Upper lobe of left lung (tissue), 6 donors: Measurements from ENCODE around the gene ATP7A. TPM values are rescaled to one million over a fixed set of nuclear protein-coding genes. Genes with fewer than 3 reads are reported as not detected.

Experiments
- ATAC-seq, 2 donors: fragments of 200-7000 bp; cut with Tn5 transposase; one replicate each; pipeline ENCODE4 v1.9.1; 2022; ENCODE audit warnings: mild to moderate bottlenecking in 2 of 2, moderate library complexity in 2 of 2; ENCODE audit not compliant: low FRiP score in 2 of 2
- DNase-seq, 2 donors: peaks; one replicate each; pipeline ENCODE4 v3.0.0-alpha.2; 2019 to 2020
- H3K27ac ChIP-seq, 4 donors: fragments of 200-600 bp; sonication (generic); one replicate each; pipeline ENCODE4 v1.5.1; 2016 to 2019
- H3K27me3 ChIP-seq, 4 donors: fragments of 200-600 bp; sonication (generic); one replicate each; pipeline ENCODE4 v1.5.1; 2017 to 2019
- H3K36me3 ChIP-seq, 4 donors: fragments of 200-600 bp; sonication (generic); one replicate each; pipeline ENCODE4 v1.5.1; 2016 to 2019
- H3K4me1 ChIP-seq, 4 donors: fragments of 200-600 bp; sonication (generic); one replicate each; pipeline ENCODE4 v1.5.1; 2018 to 2019
- H3K4me3 ChIP-seq, 4 donors: fragments of 200-600 bp; sonication (generic); one replicate each; pipeline ENCODE4 v1.5.1; 2017 to 2019; ENCODE audit warnings: mild to moderate bottlenecking in 2 of 4, moderate library complexity in 1 of 4
- H3K9me3 ChIP-seq, 4 donors: fragments of 200-600 bp; sonication (generic); one replicate each; pipeline ENCODE4 v1.5.1; 2018 to 2019
- EP300 ChIP-seq, 4 donors: sonication (generic); formaldehyde crosslinking; IDR thresholded peaks; one replicate each; pipeline ENCODE4 v1.5.1; 2017; ENCODE audit warnings: antibody characterized with exemption in 4 of 4, control low read depth in 2 of 4
- POLR2A ChIP-seq, 4 donors: fragments of 450-650 bp; IDR thresholded peaks; one replicate each; pipeline ENCODE4 v1.5.1; 2016 to 2017; ENCODE audit warnings: antibody characterized with exemption in 4 of 4, mild to moderate bottlenecking in 2 of 4
- POLR2AphosphoS5 ChIP-seq, 2 donors: sonication (generic); formaldehyde crosslinking; IDR thresholded peaks; one replicate each; pipeline ENCODE4 v1.5.1; 2017; ENCODE audit warnings: antibody characterized with exemption in 2 of 2
- WGBS, 2 donors: methylation state at CpG; one replicate each; pipeline ENCODE4 v1.1.5; 2017 to 2018; 5-methylcytosine and 5-hydroxymethylcytosine counted together
- total RNA-seq, 6 donors: library from RNA; depleted of rRNA in 4 of 6; stranded (reverse); fragments of >200 nt in 4 of 6; gene quantifications; one replicate each; pipeline versions ENCODE4 v1.1.0 to v1.2.1, GENCODE V29; 2016 to 2021
- TF ChIP-seq, protein P1 (sequence below), 6 experiments: fragments of 450-650 bp in 4 of 6; fragments of 200-600 bp in 2 of 6; sonication (generic) in 2 of 6; IDR thresholded peaks; one replicate each; pipeline ENCODE4 v1.5.1; 2016 to 2019; ENCODE audit warnings: antibody characterized with exemption in 6 of 6
- donor health status: DM: no; HTN: no; CAD: no; lungs with moderate emphysema.
- donor health status: DM: no; HTN: yes; CAD: no; lungs with severe emphysema.

Gene ATP7A
- total RNA-seq, 6 donors from 2014 or later, result 6.9 to 23.1 (median 11.7) TPM

DNA sequence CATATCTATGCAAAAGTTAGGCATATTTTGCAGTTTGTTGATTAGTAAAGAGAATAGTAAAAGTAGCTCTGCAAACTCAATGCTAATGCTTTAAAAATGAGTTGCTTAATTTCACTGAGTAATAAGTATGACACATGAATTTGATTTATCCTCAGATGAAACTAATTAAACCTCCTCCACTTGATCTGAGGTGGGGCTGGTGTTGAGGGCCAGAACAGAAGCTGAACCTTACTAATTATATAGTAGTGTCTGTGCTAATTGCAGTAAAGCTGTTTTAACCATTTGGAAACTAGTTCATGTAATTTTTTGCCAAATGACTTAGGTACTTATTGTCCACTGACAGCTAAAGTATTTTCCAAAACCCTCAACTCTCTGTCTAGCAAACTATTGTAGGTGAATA is 66.6 kb downstream of the ATP7A start:
- no peak for DNase-seq
- H3K27me3 ChIP-seq, result no peaks in the 10 kb centered on the region
- no peaks in the 10 kb centered on the region for H3K9me3 ChIP-seq
- H3K36me3 ChIP-seq, result no peaks in the 10 kb centered on the region
- H3K4me1 ChIP-seq, result no peaks in the 10 kb centered on the region
- no peak for ATAC-seq
- no peak overlapping the region for H3K27ac ChIP-seq
- TF ChIP-seq EP300 (IDR thresholded peaks at IDR 0.05) (no peak), POLR2AphosphoS5 (IDR thresholded peaks at IDR 0.05) (no peak), POLR2A (IDR thresholded peaks at IDR 0.05) (no peak)
- TF ChIP-seq, protein P1, sequence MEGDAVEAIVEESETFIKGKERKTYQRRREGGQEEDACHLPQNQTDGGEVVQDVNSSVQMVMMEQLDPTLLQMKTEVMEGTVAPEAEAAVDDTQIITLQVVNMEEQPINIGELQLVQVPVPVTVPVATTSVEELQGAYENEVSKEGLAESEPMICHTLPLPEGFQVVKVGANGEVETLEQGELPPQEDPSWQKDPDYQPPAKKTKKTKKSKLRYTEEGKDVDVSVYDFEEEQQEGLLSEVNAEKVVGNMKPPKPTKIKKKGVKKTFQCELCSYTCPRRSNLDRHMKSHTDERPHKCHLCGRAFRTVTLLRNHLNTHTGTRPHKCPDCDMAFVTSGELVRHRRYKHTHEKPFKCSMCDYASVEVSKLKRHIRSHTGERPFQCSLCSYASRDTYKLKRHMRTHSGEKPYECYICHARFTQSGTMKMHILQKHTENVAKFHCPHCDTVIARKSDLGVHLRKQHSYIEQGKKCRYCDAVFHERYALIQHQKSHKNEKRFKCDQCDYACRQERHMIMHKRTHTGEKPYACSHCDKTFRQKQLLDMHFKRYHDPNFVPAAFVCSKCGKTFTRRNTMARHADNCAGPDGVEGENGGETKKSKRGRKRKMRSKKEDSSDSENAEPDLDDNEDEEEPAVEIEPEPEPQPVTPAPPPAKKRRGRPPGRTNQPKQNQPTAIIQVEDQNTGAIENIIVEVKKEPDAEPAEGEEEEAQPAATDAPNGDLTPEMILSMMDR (IDR thresholded peaks at IDR 0.05), result no peak
- no peak overlapping the region for H3K4me3 ChIP-seq

DNA sequence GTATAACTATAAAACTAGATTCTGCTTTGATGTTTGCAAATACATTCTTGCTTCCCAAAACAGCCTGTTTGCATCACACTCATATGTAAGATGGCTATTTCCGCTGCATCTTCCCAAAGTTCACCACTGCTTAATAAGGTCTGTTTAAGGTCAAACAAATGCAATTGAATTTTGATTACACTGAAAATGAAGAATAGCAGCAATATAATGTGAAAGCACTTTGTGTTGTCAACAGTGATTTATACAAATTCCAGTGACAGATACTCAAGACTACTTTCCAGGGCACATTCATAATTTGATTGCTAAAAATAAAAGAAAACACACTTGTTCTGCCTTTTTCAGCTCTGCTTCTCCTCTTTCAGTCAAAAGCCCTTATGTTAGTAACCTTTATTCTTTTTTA is 67.0 kb downstream of the ATP7A start:
- 93 to 94% methylated on average over 1 of the region's 1 CpG for WGBS, 2 donors
- no peaks in the 10 kb centered on the region for H3K9me3 ChIP-seq
- no peak overlapping the region for H3K4me3 ChIP-seq
- H3K27me3 ChIP-seq, result no peaks in the 10 kb centered on the region
- no peaks in the 10 kb centered on the region for H3K4me1 ChIP-seq
- no peak overlapping the region for H3K27ac ChIP-seq
- no peak for DNase-seq
- no peak for ATAC-seq
- TF ChIP-seq EP300 (IDR thresholded peaks at IDR 0.05) (no peak), POLR2A (IDR thresholded peaks at IDR 0.05) (no peak), POLR2AphosphoS5 (IDR thresholded peaks at IDR 0.05) (no peak)
- TF ChIP-seq, protein P1 (IDR thresholded peaks at IDR 0.05), result no peak
- H3K36me3 ChIP-seq, result no peaks in the 10 kb centered on the region

DNA sequence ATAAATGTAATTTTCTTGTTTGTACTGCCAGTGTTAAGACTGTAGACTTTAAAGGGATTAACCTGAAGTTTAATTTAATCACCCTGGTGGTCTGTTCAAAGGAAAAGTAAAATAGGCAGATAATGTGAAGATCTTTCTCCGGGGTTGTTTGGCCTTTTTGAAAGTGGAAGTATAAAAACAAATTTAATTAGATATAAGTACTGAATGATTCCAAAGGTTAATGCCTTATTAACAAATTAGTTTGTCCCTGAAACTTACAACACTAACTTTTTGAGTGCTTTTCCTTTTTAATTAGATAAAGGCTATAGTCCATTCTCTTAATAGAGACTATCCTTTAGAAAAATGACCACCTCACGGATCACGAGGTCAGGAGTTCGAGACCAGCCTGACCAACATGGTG is 69.4 kb downstream of the ATP7A start:
- H3K27me3 ChIP-seq, result no peaks in the 10 kb centered on the region
- H3K36me3 ChIP-seq, result no peaks in the 10 kb centered on the region
- TF ChIP-seq, protein P1 (IDR thresholded peaks at IDR 0.05), result no peak
- TF ChIP-seq POLR2AphosphoS5 (IDR thresholded peaks at IDR 0.05) (no peak), POLR2A (IDR thresholded peaks at IDR 0.05) (no peak), EP300 (IDR thresholded peaks at IDR 0.05) (no peak)
- no peak overlapping the region for H3K4me3 ChIP-seq
- no peak overlapping the region for H3K27ac ChIP-seq
- ATAC-seq (no peak), DNase-seq (no peak)
- H3K9me3 ChIP-seq, result no peaks in the 10 kb centered on the region
- WGBS, 2 donors, result 87 to 98% methylated on average over 4 of the region's 4 CpGs
- no peaks in the 10 kb centered on the region for H3K4me1 ChIP-seq

DNA sequence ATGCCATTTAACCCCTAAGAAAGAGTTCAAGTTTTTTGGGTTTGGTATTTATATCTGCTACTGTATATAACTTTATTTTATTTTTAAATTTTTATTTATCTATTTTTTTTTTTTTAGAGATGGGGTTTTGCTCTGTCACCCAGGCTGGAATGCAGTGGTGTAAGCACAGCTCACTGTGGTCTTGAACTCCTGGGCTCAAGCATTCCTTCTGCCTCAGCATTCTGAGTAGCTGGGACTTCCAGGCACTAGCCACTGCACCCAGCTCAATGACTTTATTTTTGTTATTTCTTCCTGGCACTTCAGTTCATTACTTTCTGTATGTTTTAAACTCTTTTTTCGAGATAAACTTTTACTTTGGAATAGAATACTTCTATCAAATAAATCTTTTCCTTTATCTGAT is 101.4 kb downstream of the ATP7A start:
- Histone ChIP-seq H3K27me3 (no peaks in the 10 kb centered on the region), H3K9me3 (no peaks in the 10 kb centered on the region), H3K36me3 (peaks cover 0 to 3% (median 0%) of the 10 kb centered on the region in 4 donors), H3K4me3 (no peak overlapping the region), H3K4me1 (no peaks in the 10 kb centered on the region), H3K27ac (no peak overlapping the region)
- TF ChIP-seq EP300 (IDR thresholded peaks at IDR 0.05) (no peak), POLR2A (IDR thresholded peaks at IDR 0.05) (no peak), POLR2AphosphoS5 (IDR thresholded peaks at IDR 0.05) (no peak)
- TF ChIP-seq, protein P1 (IDR thresholded peaks at IDR 0.05), result no peak
- WGBS, 2 donors, result 86 to 94% methylated on average over 1 of the region's 1 CpG
- no peak for DNase-seq
- ATAC-seq, result no peak
